Measurements from ENCODE around the gene TOR4A. TPM values are rescaled to one million over a fixed set of nuclear protein-coding genes. Genes with fewer than 3 reads are reported as not detected.

TOR4A gene
- total RNA-seq, 8 experiments from 2014 or later = 0.11 to 14.2 (median 0.71) TPM

- in situ Hi-C loops (cut with MboI; ENCODE audit: low pct_unique_long_range_greater_than_20kb in 2 of 9, low sequenced_read_pairs in 9 of 9, unreplicated experiment in 9 of 9) = loop anchor here in 2 of 9 experiments (25.0 kb wide), 2 partner anchors 131 to 156 kb away; partner anchors contain the start of genes ENTPD8 (in 1 of the 2), EXD3 (in 1 of the 2) and NOXA1 (in 1 of the 2)
- peak in 6 of 8 experiments; percentile 1 to 25 (median 21) for ATAC-seq (replicated peaks in 6 of 8)
- peak overlapping the region in 1 of 5 donors; percentile 3 for H3K4me3 ChIP-seq
- WGBS, 10 experiments = 20% methylated on average over 2 of the region's 39 CpGs; no CpG with 5 or more reads in 9 of the 10 experiments
- no peak overlapping the region for H3K27ac ChIP-seq
- H3K4me1 ChIP-seq (replicated peaks in 1 of 2) = peaks cover 8 to 12% of the 10 kb centered on the region in 2 donors
Observed at GRCh38 chr9:137281345-137282116, 4.0 kb downstream of the TOR4A start.

- H3K27ac ChIP-seq = no peak overlapping the region
- in situ Hi-C loops (cut with MboI; ENCODE audit: low pct_unique_long_range_greater_than_20kb in 2 of 9, low sequenced_read_pairs in 9 of 9, unreplicated experiment in 9 of 9) = loop anchor here in 2 of 9 experiments (25.0 kb wide), 2 partner anchors 125 to 150 kb away; partner anchors contain the start of genes ENTPD8 (in 1 of the 2), EXD3 (in 1 of the 2) and NOXA1 (in 1 of the 2)
- ATAC-seq (replicated peaks in 6 of 8) = peak; percentile 60 to 99 (median 76)
- WGBS, 10 experiments = 0 to 100% (median 74%) methylated on average over 1 to 10 of the region's 14 CpGs; no CpG with 5 or more reads in 1 of the 10 experiments
- H3K4me1 ChIP-seq (replicated peaks in 1 of 2) = no peaks in the 10 kb centered on the region
- no peak overlapping the region for H3K4me3 ChIP-seq
Observed at GRCh38 chr9:137286975-137287383, 9.5 kb downstream of the TOR4A start.

- in situ Hi-C loops (cut with MboI; ENCODE audit: low pct_unique_long_range_greater_than_20kb in 2 of 9, low sequenced_read_pairs in 9 of 9, unreplicated experiment in 9 of 9) = loop anchor here in 3 of 9 experiments (10.0 to 25.0 kb wide), 3 partner anchors 112 to 144 kb away; partner anchors contain the start of genes ENTPD8 (in 1 of the 3), EXD3 (in 1 of the 3) and NOXA1 (in 1 of the 3)
- H3K4me1 ChIP-seq (replicated peaks in 1 of 2) = peaks cover 0 to 12% of the 10 kb centered on the region in 2 donors
- 50 to 100% (median 68%) methylated on average over 1 to 6 of the region's 15 CpGs; no CpG with 5 or more reads in 4 of the 10 experiments for WGBS, 10 experiments
- H3K27ac ChIP-seq = no peak overlapping the region
- H3K4me3 ChIP-seq = no peak overlapping the region
- no peak for ATAC-seq (replicated peaks in 6 of 8)
Observed at GRCh38 chr9:137293094-137293481, 15.6 kb downstream of the TOR4A start.

GRCh38 chr9:137293482-137294090 lies 16.1 kb downstream of the TOR4A start:
- H3K4me1 ChIP-seq (replicated peaks in 1 of 2) = peaks cover 2 to 17% of the 10 kb centered on the region in 2 donors
- in situ Hi-C loops (cut with MboI; ENCODE audit: low pct_unique_long_range_greater_than_20kb in 2 of 9, low sequenced_read_pairs in 9 of 9, unreplicated experiment in 9 of 9) = loop anchor here in 3 of 9 experiments (10.0 to 25.0 kb wide), 3 partner anchors 111 to 144 kb away; partner anchors contain the start of genes ENTPD8 (in 1 of the 3), EXD3 (in 1 of the 3) and NOXA1 (in 1 of the 3)
- WGBS, 10 experiments = 68 to 100% (median 90%) methylated on average over 5 to 29 of the region's 29 CpGs; no CpG with 5 or more reads in 3 of the 10 experiments
- no peak overlapping the region for H3K4me3 ChIP-seq
- H3K27ac ChIP-seq = no peak overlapping the region
- ATAC-seq (replicated peaks in 6 of 8) = no peak

GRCh38 chr9:137294091-137294680 lies 16.7 kb downstream of the TOR4A start:
- Histone ChIP-seq H3K4me1 (replicated peaks in 1 of 2) (peaks cover 3 to 21% of the 10 kb centered on the region in 2 donors), H3K4me3 (no peak overlapping the region), H3K27ac (no peak overlapping the region)
- peak in 3 of 8 experiments; percentile 26 to 46 (median 34) for ATAC-seq (replicated peaks in 6 of 8)
- 5 to 80% (median 70%) methylated on average over 1 to 4 of the region's 11 CpGs; no CpG with 5 or more reads in 5 of the 10 experiments for WGBS, 10 experiments
- in situ Hi-C loops (cut with MboI; ENCODE audit: low pct_unique_long_range_greater_than_20kb in 2 of 9, low sequenced_read_pairs in 9 of 9, unreplicated experiment in 9 of 9) = loop anchor here in 3 of 9 experiments (10.0 to 25.0 kb wide), 3 partner anchors 111 to 143 kb away; partner anchors contain the start of genes ENTPD8 (in 1 of the 3), EXD3 (in 1 of the 3) and NOXA1 (in 1 of the 3)

GRCh38 chr9:137294681-137295237 lies 17.2 kb downstream of the TOR4A start:
- ATAC-seq (replicated peaks in 6 of 8) = peak in 2 of 8 experiments; percentile 26 to 39
- peak overlapping the region in 2 of 5 donors; percentile 34 to 44 for H3K4me3 ChIP-seq

GRCh38 chr9:137295238-137295811 lies 17.8 kb downstream of the TOR4A start:
- Histone ChIP-seq H3K27ac (peak overlapping the region in 1 of 2 donors; percentile 65), H3K4me1 (replicated peaks in 1 of 2) (peaks cover 10 to 22% of the 10 kb centered on the region in 2 donors), H3K4me3 (peak overlapping the region; percentile 34 to 57 (median 44))
- in situ Hi-C loops (cut with MboI; ENCODE audit: low pct_unique_long_range_greater_than_20kb in 2 of 9, low sequenced_read_pairs in 9 of 9, unreplicated experiment in 9 of 9) = loop anchor here in 3 of 9 experiments (10.0 to 25.0 kb wide), 3 partner anchors 109 to 142 kb away; partner anchors contain the start of genes ENTPD8 (in 1 of the 3), EXD3 (in 1 of the 3) and NOXA1 (in 1 of the 3)
- ATAC-seq (replicated peaks in 6 of 8) = peak; percentile 57 to 78 (median 65)
- 19% methylated on average over 4 of the region's 76 CpGs; no CpG with 5 or more reads in 9 of the 10 experiments for WGBS, 10 experiments

More at GRCh38 chr9:137294681-137295237, 17.2 kb downstream of the TOR4A start:
- in situ Hi-C loops (cut with MboI; ENCODE audit: low pct_unique_long_range_greater_than_20kb in 2 of 9, low sequenced_read_pairs in 9 of 9, unreplicated experiment in 9 of 9) = loop anchor here in 3 of 9 experiments (10.0 to 25.0 kb wide), 3 partner anchors 110 to 143 kb away; partner anchors contain the start of genes ENTPD8 (in 1 of the 3), EXD3 (in 1 of the 3) and NOXA1 (in 1 of the 3)
- 22 to 50% (median 33%) methylated on average over 3 to 15 of the region's 35 CpGs; no CpG with 5 or more reads in 7 of the 10 experiments for WGBS, 10 experiments
- peaks cover 8 to 22% of the 10 kb centered on the region in 2 donors for H3K4me1 ChIP-seq (replicated peaks in 1 of 2)
- no peak overlapping the region for H3K27ac ChIP-seq

GRCh38 chr9:137295849-137296669 lies 18.5 kb downstream of the TOR4A start:
- WGBS, 10 experiments = 0% methylated on average over 1 of the region's 78 CpGs; no CpG with 5 or more reads in 9 of the 10 experiments
- H3K4me3 ChIP-seq = peak overlapping the region; percentile 34 to 57 (median 44)
- H3K4me1 ChIP-seq (replicated peaks in 1 of 2) = peaks cover 10 to 22% of the 10 kb centered on the region in 2 donors
- peak overlapping the region in 1 of 2 donors; percentile 65 for H3K27ac ChIP-seq
- ATAC-seq (replicated peaks in 6 of 8) = peak in 6 of 8 experiments; percentile 12 to 70 (median 60)
- in situ Hi-C loops (cut with MboI; ENCODE audit: low pct_unique_long_range_greater_than_20kb in 2 of 9, low sequenced_read_pairs in 9 of 9, unreplicated experiment in 9 of 9) = loop anchor here in 3 of 9 experiments (10.0 to 25.0 kb wide), 3 partner anchors 109 to 141 kb away; partner anchors contain the start of genes ENTPD8 (in 1 of the 3), EXD3 (in 1 of the 3) and NOXA1 (in 1 of the 3)

- in situ Hi-C loops (cut with MboI; ENCODE audit: low pct_unique_long_range_greater_than_20kb in 2 of 9, low sequenced_read_pairs in 9 of 9, unreplicated experiment in 9 of 9) = loop anchor here in 3 of 9 experiments (10.0 to 25.0 kb wide), 3 partner anchors 108 to 140 kb away; partner anchors contain the start of genes ENTPD8 (in 1 of the 3), EXD3 (in 1 of the 3) and NOXA1 (in 1 of the 3)
- Histone ChIP-seq H3K4me3 (peak overlapping the region in 1 of 5 donors; percentile 34), H3K27ac (peak overlapping the region in 1 of 2 donors; percentile 43), H3K4me1 (replicated peaks in 1 of 2) (peaks cover 10 to 22% of the 10 kb centered on the region in 2 donors)
- ATAC-seq (replicated peaks in 6 of 8) = no peak
- 47% methylated on average over 6 of the region's 24 CpGs; no CpG with 5 or more reads in 9 of the 10 experiments for WGBS, 10 experiments
Observed at GRCh38 chr9:137296670-137297664, 19.4 kb downstream of the TOR4A start.

All from motor neuron (in vitro differentiated cells).